GM12878 (cell line): ENCODE data around the gene NEURL3. TPM values are rescaled to one million over a fixed set of nuclear protein-coding genes. Genes with fewer than 3 reads are reported as not detected.

Experiments
- CBX3 ChIP-seq: fragments of 200-600 bp; sonication (generic); IDR thresholded peaks from 2 replicates; pipeline ENCODE4 v1.6.1; 2016; ENCODE audit warnings: low read depth, borderline replicate concordance
- CUX1 ChIP-seq: IDR thresholded peaks from 2 replicates; pipeline ENCODE4 v1.6.1; 2012; ENCODE audit warnings: improper control_type of control experiment, low read depth, low read length; ENCODE audit not compliant: insufficient replicate concordance
- MTA3 ChIP-seq: IDR thresholded peaks from 2 replicates; pipeline ENCODE4 v1.6.1; 2012; ENCODE audit warnings: low read length, inconsistent platforms, borderline replicate concordance
- POU2F2 ChIP-seq: IDR thresholded peaks from 3 replicates; pipeline ENCODE4 v1.6.1; 2011; ENCODE audit warnings: low read depth, mild to moderate bottlenecking, low read length, borderline replicate concordance
- ZNF217 ChIP-seq: fragments of 450-650 bp; IDR thresholded peaks from 2 replicates; pipeline ENCODE4 v1.6.1; 2017; ENCODE audit warnings: antibody characterized with exemption, mild to moderate bottlenecking
- polyA plus RNA-seq, 11 experiments: library from polyadenylated mRNA; depleted of rRNA in 4 of 11; unstranded in 6 of 11; stranded (reverse) in 5 of 11; fragments of >200 nt; fragmentation: Nextera tagmentation in 4 of 11; fragmentation: Illumina TruSeq in 1 of 11; extraction: Ambion mirVana in 4 of 11; extraction: Trizol in 1 of 11; gene quantifications; 1 replicate in 1 of 11; 2 replicates in 10 of 11; pipeline versions ENCODE4 v1.2.1 to v1.2.3, GENCODE V29; 2011 to 2016; ENCODE audit warnings: inconsistent platforms in 2 of 11, missing spikeins in 2 of 11, low read depth in 1 of 11
- total RNA-seq, 4 experiments: library from RNA; depleted of rRNA in 3 of 4; stranded (reverse); fragments of >200 nt in 3 of 4; fragmentation: Illumina TruSeq in 1 of 4; extraction: Trizol in 1 of 4; gene quantifications; 2 replicates each; pipeline versions ENCODE4 v1.2.1 to v1.2.3, GENCODE V29; 2013 to 2021

NEURL3 gene
- total and polyA plus RNA-seq, 10 of the 15 experiments (the other 5 are each of a cell fraction or from before 2014, with no cell fraction given), result 0.03 to 6.3 (median 0.47) TPM

DNA sequence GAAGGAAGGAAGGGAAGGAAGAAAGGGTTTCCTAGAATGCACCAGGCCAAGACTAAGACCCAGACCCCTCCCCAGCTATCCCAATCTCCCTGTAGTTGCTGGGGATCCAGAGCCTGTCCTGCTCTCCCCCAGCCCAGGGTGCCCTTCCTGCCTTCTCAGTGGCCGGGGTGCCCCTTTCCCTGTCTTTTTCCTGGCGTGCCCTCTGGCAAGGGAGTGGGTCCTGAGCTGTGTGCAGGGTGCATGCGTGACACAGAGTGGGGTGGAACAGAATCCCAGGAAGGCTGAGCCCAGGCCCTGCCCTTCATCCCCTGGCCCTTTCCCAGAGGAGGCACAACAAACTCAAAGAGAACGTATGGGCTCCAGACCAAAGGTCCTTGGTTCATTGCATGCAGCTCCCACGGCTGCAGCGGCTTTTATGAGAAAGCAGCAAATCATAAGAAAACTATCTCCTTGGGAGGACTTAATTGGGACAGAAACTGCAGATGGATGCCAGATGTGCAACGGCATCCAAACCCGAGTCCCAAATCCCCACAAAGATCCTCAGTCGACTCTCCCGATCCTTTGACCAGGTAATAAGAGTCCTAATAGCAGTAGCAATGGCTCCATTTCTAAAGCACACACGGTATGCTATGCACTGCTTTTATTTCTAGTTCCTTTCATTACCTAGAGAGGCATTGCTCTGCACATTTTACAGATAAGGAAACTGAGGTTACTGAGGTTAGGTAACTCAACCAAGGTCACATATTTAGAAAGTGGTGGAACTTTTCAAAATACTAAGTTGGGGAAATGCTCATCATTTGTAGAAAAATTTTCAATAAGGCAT lies 18.7 kb upstream of the NEURL3 start (continued):
- TF ChIP-seq MTA3 (0 out of 2 replicates have a peak, but pooled peaks have one; percentile 38), ZNF217 (peak; percentile 29; the same call in 1 of the 2 replicates), POU2F2 (no peak), CUX1 (no peak), CBX3 (no peak)
